HK-2 (cell line): ENCODE results near the gene IL4I1.

Source experiments
- DNase-seq: peaks from one replicate; pipeline ENCODE4 v3.0.0-alpha.2; 2018; ENCODE audit not compliant: unreplicated experiment

The IL4I1 gene

GRCh38 chr19:49895566-49896297, 955 bp downstream of the IL4I1 start:
- no peak for DNase-seq

DNA sequence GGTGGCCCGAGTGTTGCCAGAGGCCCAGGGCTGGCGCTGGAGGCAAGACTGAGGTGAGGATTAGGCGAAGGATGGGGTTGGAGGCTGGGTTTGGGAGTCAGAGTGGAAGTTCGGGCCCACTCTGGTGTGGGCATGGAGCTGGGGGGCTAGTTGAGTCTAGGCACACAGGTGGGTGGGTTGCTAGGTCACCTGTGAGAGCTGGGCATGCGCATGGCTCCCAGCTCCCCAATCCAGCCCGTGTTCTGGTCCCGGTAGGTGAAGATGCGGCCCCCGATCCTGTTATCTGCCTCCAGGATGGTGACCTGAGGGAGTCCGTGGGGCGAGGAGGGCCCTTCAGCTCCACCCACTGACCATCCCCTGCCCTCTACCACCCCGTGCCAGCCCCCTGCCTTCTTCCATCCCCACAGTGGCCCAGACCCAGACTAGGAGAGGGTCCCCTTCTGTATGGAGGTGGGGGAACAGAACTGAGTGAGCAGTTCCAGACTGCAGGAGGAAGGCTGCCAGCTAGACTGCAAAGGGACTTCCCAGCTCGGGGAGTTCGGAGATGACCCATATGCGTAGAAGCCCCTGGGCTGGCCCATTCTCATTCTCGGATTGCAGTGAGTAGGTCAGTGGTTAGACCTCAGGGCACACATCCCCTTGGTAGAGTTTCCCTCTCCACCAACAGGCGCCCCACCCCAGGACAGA, 1.7 kb downstream of the IL4I1 start:
- DNase-seq = no peak

DNA sequence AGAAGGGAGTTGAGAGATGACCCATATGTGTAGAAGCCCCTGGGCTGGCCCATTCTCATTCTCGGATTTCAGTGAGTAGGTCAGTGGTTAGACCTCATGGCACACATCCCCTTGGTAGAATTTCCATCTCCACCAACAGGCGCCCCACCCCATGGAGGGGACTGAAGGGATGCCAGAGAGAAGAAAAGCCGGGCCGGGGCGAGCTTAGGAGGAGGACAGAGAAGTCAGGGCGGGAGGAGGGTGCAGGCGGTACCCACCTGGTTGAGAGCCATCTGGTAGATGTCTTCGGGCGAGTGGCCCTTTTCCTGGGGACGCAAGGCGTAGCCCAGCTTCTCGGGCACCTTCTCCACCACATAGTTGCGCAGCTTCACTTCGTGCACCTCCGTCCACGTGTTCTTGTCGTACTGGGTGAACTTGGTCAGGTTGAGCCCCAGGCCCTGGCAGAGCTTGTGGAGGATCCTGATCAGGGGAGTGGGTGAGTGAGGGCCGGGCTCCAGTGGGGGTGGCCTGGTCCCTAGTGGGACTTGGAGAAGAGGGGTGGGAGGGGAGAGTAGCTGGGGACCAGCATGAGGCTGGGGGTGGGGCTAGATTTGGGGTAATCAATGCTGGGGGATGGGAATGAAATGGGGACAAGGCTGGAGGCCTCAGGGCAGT, 2.5 kb downstream of the IL4I1 start:
- DNase-seq = no peak

- no peak for DNase-seq
Observed at GRCh38 chr19:49892716-49893115, 4.0 kb downstream of the IL4I1 start.

DNA sequence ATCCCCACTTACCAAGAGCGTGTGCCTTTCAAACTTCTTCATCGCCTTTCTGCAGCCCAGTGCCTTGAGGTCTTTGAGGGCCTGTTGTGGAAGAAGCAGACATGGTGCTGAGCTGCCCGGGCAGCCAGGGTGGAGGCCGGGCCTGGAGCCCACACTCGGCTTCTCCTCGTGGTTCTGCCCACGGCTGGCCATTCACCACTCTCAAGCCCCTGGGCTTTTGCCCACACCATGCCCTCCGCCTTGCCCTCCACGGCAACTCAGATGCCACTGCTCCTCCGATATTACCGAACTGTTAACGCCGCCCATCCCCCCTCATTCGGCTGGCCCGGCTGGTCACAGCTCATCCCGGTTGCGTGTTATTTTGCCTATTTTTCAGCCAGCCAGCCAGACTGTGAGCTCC, 5.3 kb downstream of the IL4I1 start:
- DNase-seq = no peak

DNA sequence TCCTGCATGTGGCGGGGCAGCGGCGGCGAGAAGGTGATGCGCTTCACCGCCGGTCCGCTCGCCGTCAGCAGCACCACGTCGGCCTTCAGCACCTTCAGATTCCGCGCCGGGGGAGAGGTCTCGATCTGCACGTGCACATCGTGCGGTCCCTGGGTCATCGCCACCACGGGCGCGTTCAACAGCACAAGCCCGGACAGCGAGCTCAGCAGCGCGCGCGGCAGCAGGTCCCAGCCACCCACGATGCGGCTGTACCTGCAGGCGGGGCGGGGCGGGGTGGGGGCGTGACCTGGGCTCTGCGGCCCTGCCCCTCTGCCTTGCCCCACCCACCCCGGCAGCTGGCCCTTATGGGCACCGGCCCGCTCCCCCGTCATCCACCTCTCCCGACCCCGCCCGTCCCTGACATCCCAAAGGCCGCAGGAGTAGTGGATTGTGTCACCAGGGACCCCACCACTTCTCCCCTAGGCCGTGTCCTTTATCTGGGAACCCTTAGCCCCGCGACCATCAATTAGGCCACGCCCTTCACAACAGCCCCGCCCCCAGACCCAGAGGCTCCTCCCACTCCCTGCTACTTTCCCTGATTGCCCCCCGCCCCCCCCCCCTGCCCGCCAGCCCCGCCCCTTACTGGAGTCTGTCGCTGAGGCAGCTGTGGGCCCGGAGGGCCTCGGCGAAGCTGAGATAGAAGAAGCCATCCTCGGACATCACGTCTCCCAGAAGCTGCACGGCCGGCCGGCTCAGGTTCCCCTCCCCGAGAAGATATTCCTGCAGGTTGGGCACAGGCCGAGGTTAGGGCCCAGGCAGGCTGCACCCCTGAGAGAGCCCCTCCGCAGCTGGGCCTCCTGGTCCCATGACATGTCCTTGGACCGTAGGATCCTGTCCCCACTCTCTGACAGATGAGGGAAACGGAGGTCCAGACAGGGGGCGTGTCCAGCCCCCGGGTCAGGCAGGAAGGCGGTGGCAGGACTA, 6.1 kb downstream of the IL4I1 start:
- no peak for DNase-seq

GRCh38 chr19:49889687-49890348, 6.9 kb downstream of the IL4I1 start:
- no peak for DNase-seq

DNA sequence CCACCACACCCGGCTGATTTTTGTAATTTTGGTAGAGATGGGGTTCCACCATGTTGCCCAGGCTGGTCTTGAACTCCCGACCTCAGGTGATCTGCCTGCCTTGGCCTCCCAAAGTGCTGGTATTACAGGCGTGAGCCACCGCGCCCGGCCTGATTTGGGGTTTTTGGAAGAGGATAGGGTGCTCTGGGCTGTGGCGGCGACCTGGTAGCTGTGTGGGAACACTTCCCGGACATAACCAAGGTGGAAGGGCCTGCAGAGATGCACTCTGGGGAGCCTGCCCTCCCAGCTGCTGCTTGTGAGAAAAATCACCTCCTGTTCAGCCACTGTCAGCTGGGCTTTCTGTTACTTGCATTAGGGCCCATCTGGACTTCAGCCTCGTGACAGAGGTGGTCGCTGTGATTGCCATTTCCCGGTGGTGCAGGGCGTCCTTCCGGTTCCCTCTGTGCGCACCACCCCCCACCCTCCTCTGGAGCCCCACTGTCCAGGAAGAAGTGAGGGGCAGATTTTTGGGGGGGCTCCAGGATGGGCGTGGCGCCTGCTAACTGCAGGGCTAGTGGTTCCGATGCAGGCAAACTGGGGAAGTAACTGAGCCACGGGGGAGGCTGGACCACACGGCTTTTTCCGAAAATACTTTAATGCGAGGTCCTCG, 7.5 kb downstream of the IL4I1 start:
- DNase-seq = no peak

- DNase-seq = no peak
Observed at GRCh38 chr19:49888510-49888824, 8.2 kb downstream of the IL4I1 start.

- no peak for DNase-seq
Observed at GRCh38 chr19:49887665-49888509, 8.8 kb downstream of the IL4I1 start.

DNA sequence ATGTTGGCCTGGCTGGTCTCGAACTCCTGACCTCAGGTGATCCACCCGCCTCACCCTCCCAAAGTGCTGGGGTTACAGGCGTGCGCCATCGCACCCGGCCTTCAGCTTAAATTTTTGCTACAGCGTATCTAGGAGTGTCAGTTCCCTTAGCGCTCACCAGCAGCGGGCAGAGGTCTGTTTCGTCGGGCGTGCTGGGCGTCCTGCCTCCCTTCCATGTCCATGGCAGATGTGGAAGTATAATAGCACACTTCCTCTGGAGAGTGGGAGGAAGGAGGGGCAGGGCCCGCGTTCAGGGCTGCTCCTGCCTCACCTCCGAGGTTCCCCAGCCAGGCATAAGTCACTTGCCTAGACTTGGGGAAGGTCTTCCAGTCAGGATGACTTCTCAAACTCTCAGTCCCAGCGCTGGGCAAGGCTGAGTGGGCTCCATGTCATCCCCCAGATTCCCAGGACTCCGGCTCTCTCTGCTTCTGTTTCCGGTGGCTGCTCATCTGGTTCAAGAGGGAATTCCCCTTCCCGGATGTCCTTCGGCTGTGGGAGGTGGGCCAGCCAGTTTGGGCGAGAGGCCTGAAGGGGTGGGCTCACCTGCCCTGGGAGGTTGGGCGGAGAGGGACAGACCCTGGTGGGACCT, 9.5 kb downstream of the IL4I1 start:
- DNase-seq = no peak

- no peak for DNase-seq
Observed at GRCh38 chr19:49884760-49885159, 11.9 kb downstream of the IL4I1 start.

- no peak for DNase-seq
Observed at GRCh38 chr19:49884109-49884508, 12.6 kb downstream of the IL4I1 start.

DNA sequence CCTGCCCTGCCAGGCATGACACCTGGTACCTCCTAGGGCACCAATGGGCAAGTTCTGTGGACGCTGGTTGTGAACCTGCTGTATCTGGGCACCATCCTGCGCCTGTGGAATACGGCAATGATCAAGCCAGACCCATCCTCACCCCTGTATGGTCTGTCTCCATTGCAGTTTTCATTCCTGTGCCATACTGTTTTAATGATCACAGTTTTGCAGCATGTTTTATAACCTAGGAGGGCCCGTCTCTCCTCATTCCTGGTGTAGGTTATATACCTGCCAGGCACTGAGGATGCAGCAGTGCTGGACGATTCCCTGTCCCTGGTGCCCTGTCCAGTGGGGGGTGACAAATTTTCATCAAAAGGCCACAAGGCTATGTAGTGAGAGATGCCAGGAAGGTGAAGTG, 13.6 kb downstream of the IL4I1 start:
- DNase-seq = no peak

DNA sequence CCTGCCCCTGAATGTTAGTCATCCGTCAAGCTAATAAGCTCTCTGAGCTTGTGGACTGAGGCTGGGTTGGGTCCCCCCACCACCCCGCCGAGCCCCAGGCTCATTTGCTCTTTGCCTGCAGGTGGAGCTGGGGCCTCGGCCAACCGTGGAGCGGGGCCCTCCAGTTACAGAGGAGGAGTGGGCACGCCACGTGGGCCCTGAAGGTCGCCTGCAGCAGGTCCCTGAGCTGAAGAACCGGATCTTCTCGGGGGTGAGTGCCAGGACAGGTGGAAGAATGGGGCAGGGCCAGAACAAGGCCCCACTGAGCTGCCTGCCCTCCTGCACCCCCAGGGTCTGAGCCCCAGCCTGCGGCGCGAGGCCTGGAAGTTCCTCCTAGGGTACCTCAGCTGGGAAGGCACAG, 14.0 kb downstream of the IL4I1 start:
- DNase-seq = no peak

DNA sequence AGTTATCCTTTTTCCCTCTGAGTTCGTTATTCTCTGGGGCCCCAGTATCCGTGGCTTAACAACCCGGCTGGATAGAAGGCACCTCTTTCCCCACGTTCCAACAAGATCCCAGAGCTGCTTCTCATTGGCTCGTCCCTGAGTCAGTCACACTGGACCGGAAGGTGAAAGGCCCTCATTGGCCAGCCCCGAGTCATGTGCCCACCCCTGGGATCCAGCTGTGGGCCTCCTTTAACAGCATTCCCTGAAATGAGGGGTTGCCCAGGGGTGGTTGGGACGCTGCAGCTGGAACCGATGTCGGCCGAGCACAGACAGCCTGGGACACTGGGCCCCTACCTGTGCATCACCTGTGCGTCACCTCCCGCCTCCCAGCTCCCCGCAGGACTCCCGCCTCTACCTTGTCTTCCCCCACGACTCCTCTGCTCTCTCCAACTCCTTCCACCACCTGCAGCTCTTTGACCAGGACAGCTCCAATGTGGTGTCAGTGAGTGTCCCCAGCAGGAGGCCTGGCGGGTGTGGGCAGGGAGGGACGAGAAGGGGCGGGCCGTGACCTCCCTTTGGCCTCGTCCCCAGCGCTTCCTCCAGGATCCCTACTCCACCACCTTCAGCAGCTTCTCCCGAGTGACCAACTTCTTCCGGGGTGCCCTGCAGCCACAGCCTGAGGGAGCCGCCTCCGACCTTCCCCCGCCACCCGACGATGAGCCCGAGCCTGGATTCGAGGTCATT, 14.9 kb downstream of the IL4I1 start:
- DNase-seq = no peak

DNA sequence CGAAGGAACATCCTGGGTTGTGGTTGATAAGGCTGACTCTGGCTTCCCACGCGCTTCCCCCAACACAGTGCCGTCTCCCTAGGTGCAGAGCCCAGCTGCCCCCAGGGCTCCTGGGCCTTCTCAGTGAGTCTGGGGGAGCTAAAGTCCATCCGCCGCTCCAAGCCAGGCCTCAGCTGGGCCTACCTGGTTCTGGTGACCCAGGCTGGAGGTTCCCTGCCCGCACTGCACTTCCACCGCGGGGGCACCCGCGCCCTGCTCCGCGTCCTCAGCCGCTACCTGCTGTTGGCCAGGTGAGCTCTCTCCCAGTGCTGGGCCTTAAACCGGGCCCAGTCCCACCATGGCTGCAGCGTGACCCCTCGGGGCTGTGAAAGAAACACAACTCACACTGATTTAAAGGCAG, 15.5 kb downstream of the IL4I1 start:
- no peak for DNase-seq

DNA sequence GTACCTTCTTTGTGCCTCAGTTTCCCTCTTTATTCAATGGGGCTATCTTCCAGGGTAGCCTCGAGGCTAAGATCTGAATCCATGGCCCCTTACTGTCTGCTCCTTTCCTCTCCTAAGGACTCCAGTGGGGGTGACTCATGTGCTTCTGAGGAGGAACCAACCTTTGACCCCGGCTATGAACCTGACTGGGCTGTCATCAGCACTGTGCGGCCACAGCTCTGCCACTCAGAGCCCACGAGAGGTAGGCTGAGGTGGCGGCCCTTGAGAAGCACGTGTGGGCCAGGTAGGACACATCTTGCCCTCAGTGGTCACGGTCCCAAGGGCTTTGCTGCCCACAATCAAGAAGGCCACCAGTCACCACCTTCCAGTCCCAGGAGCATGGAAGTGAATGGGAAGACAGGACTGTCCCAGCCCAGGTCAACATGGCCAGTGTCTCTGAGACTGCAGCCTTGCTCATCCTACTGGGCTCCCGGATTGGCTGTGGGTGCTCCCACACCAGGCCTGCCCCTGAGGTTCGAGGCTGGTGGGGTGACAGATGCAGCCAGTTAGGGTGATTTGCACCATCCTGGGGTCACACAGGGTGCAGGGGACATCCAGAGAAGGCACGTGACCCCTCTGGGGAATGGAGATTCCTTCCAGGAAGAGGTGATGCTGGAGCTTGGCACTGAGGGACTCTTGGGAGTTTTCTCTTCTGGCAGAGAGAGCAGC, 16.4 kb downstream of the IL4I1 start:
- DNase-seq = no peak
